HG02973 (cell line): ENCODE measurements around the gene TBX3.

ENCODE experiments used
- ATAC-seq: cut with Tn5 transposase; IDR thresholded peaks from one replicate; pipeline ENCODE4 v1.9.1; 2021; ENCODE audit warnings: moderate library complexity; ENCODE audit not compliant: unreplicated experiment

TBX3 gene

GRCh38 chr12:114697243-114697716 is 13.3 kb upstream of the TBX3 start:
- ATAC-seq = no peak

DNA sequence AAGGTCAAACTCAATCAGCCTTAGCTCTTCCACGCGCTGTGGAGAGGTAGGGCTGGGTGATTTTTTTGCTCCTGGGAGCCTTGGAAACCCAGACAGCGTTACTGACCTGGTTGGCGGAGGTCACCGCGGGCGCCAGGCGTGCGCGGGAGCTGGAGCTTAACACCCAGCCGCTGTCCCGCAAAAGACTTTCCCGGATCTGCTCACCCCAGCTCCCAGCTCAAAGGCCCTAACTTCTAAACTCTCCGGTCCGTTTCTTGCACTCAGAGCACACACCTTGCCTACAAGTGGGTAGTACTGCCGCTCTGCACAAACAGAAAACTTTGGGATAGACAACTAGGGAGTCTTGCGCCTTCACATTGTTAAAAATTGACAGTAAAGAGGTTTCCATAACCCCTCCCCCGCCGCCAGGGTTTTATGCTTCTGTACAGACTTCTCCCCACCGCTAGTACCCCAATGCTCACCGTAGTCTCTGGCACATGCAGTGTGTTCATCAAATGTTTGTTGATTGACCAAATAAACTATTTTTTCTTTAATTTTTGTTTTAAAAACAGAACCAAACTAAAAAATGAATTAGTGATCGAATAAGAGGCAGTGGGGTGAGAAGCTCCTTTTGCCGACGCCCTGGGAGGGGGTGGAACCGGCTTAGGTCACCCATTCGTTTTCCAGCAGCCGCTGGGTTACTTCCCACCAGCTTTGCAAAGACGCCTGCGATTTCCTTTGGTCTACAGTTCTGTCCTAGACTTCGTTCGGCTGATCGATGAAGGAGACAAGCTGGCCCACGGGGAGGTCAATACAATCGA is 12.7 kb upstream of the TBX3 start:
- ATAC-seq = no peak

GRCh38 chr12:114695305-114695592 is 11.3 kb upstream of the TBX3 start:
- no peak for ATAC-seq

- no peak for ATAC-seq
Measured at GRCh38 chr12:114694436-114695304, 10.7 kb upstream of the TBX3 start.

DNA sequence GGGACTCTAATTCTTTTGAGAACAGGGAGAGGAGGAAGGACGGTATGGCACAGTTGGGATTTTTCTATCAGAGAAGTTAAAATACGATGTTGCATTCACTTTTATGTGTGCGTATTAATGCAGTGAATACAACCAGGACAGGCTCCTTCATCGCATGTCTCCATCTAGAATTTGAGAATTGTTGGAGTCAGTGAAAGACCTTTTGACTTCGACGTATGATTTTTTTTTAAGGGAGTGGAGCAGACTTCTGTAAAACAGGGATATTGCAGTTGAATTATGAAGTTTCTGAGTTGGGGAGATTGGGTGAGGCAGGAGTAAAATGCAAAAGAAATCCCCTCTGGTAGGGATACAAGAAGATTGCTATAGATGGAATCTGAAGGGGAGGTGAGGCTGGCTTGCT is 9.6 kb upstream of the TBX3 start:
- ATAC-seq = no peak

DNA sequence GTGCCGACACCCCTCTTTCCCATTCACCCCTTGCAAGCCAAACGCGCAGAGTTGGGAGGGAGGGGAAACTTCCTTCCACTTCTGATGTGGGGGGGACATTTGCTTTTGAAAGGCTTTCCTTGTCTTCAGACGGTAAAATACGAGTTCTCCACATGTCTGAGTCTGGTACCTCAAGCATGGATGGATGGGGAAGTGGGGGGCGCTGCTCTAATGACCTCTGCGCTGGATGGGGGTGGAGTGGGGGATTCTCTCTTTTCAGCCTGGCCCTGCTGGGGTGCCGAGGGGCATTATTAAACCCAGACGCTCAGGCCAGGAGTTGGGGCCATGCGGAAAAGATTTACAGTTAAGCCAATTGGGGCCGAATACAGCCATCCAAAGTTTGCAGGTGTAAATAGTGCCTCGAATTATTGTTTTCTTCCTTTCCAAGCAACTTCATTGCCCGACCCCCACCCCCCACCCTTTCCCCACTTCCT is 9.1 kb upstream of the TBX3 start:
- no peak for ATAC-seq

DNA sequence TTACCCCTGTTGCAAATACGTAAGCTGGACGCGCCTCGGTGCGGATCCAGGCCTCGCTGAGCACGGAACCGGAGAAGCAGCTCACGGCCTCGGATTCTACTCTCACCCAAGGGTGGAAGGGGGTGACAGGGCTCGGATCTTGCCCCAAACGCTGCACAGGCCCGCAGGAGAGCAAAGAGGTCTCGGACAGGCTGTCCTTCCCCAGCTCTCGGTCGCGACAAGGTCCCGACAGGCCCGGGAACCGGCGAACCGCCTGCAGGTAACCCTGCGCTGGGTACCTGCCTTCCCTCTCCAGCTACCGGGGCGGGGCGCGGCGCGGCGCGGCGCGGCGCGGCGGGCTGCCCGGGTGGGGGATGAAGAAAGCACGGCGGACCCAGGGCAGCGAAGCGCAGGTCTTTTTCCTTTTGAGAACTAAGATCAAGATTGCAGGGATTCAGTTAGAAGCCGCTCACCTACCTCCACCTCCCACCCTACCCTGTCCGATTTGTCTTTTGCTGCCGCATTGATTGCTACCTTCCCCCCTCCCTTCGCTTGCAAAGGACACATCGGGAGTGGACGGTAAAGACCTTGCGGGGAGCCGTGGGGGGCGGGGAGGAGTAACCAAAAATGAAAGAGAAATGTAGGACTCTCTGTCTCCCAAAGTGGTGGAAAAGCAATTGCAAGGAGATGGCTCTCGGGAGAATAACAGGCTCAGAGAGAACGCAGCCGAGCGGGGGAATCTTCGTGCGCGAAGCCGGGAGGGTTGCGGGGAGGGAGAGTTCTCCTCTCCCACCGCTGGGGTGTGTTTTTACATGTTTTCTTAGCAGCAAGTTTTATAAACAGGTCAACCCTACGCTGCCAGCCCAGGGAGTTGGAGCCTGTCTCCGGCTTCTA is 8.4 kb upstream of the TBX3 start:
- no peak for ATAC-seq

DNA sequence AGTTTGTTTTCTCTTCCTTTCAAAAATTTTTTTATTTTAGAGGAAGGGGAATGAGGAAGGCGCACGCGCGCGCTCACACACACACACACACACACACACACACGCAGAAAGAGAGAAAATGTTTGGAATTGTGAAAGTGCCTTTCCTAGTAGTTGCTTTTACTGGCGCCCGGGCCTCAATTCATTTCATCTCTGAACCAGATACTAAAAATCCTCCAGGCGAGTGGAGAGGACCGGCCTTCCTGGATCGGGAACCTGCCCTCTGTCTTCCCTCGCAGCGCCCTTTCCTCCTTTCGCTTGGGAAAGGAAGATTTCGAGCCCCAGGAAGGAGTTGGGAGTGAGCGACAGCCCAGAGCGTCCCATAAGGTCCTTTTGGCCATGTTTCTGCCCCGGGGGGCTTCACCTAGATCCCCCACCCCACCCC is 7.8 kb upstream of the TBX3 start:
- ATAC-seq = no peak

DNA sequence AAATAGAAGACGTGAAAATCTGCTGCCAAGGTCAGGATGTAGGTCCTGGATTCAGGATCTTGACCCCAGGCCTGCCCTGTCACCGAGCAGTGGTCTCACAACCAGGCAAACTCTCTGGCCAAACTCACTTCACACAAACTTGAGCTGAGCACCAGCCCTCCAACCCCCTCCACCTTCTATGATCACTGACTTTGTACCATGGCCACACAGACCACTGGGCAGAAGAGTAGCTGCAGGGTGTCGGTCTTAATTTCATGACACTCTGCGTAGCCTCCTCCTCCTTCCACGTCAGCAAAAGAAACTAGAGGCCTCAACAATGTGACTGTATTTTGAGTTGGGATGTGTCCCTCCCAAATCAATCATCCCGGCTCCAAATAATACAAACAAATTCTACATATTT is 7.2 kb upstream of the TBX3 start:
- no peak for ATAC-seq

DNA sequence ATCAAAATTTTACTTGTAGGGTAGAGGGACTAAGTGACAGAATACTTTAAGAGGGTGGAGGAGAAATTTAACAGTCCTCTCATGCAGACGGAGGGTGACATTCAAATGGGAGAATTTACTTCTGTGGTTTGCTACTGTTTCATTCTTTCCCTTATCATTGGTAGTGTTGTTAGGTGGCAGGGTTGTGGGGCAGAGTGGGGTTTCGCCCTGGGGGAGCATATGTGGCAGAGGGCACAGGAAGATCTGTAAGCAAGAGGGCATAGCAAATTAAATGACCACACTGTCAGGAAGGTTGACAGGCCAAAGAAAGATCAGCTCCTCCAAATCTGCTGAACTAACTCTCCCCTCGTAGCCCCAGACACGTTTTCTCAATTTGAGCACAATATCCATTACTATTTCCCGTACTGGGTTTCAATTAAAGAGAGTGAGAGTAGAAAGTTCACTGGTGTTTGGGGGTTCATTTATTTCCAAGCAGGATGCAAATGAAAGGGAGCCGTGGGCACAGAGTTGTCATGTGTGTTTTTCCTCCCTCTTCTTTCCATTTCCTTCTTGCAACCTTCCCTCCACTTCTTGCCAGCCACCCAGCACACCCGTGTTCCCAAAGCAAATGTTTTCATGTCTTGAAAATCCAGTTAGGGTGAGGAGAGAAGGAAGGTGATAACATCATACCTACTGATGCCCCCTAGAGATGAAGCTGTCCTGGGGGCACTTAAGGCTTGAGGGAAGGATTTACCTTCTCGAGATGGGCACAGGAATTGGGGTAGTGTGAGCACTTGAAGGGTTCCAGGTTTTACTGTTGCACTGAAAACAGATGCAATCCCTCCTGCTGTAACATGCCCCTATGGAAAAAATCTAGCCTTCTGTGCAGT is 6.5 kb upstream of the TBX3 start:
- ATAC-seq = no peak

DNA sequence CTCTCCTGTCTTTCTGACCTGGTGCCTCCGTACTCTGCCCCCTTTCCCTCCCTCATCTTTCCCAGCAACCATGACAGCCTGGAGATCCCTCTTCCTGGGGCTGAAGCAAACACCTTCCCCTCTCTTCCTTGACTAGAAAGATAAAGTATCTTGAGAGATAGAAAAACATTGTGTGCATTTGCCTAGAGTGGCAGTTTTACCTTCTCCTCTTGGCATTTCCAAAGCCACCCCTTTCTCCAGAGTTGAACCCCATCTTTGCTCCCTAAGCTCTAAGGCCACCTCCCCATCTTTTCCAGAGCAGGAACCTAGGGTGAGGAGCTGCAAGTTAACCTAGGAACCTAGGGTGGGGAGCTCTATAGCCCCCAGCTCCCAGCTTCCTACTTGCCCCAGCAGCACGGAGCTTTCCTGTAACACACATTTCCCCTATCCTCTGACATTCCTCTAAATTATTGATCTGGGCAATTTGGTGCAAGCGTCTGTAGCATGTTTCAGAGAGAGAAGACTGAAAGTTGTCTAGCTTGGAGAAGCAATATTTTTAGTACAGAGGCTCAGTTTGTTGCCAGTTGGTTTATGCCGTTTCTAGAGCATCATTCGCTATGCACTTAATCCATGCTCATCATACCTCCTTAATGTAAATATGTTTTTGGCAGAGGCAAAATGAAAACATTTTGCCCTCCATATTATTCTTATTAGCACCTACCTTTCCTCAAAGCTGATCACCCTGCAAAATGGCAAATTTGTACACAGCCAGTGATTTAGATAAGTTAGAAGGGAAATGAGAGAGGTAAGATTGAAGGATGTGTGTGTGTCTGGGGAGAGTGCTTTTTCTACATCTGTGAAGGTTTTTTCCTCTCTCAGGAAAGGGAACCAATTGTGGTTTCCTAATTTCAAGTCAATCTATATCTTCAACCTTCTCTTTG is 5.4 kb upstream of the TBX3 start:
- ATAC-seq = no peak

DNA sequence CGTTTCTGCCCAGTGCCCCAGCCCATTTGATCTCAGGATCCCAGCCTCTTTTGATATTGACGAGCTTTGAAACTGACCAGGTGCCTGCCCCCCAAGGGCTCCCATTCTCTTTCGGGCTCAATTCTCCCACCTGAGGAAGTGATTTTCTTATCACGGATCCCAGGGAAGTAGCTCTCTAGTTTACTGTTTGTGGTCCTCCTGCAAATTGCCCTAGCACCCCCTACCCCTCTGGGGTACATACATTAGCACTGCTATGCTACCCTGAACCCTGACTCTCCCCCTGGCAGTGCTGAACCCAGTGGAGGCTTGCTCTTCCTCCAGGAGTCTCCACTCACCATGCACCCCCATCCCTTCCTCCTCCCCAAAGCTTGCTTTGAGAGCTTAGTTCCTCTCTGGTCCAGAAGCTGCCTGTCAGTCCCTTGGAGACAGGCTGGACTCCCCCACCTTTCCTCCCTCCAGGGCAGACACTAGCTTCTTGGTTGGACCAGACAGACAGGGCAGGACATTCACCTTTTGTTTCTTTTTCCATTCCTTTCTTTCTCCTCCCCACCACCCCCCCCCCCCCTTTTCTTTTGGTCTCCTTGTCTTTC is 4.4 kb upstream of the TBX3 start:
- ATAC-seq = no peak

DNA sequence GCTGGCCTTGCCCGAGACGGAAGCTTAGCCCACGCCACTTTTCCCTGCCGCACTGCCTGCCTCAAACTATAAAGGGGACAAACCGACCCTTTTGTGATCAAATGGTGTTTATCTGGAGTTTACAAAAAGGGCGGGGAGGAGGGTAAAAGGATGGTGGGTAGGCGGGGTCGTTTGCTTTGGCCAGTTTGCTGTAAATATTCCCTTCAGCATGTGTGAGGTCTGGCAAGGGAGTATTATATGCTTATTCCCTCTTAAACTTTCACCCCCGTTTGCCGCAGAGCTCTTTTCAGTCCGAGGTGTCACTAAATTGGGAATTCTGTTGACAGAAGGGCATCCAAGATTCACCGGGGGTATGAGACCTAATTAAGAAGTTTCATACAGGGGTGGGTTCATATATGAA is 3.8 kb upstream of the TBX3 start:
- ATAC-seq = no peak

DNA sequence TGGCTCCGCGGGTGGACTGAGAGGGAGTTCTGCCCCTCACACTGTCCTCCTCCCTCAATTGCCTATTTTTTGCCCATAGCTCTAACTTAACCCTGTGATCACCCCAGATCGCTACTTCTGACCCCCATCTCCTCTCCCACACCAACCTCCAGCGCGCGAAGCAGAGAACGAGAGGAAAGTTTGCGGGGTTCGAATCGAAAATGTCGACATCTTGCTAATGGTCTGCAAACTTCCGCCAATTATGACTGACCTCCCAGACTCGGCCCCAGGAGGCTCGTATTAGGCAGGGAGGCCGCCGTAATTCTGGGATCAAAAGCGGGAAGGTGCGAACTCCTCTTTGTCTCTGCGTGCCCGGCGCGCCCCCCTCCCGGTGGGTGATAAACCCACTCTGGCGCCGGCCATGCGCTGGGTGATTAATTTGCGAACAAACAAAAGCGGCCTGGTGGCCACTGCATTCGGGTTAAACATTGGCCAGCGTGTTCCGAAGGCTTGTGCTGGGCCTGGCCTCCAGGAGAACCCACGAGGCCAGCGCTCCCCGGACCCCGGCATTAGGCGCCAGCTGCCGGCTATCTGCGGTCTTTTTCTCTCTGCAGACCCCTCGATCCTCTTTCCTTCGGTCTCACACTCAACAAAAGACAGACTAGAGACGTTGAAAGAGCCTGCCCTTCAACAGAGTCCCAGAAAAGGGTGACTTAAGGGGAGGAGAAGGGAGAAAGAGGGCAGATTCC is 3.0 kb upstream of the TBX3 start:
- ATAC-seq = no peak

DNA sequence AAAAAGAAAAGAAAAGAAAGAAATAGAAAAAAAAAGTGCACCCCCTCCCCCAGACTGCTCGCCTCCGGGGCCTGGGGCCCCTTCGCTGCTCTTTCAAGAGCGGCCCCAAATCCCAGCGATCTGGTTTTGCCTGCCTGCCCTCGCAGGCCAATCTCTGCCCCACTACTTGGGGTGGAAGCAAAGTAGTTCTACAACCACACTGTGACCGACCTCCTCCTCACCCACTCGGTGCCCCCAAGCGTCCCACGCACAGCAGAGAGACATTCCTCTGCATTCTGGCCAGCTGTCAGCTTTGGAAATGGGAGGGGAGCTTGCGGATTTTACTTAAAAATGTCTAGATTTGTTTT is 2.4 kb upstream of the TBX3 start:
- ATAC-seq = no peak

DNA sequence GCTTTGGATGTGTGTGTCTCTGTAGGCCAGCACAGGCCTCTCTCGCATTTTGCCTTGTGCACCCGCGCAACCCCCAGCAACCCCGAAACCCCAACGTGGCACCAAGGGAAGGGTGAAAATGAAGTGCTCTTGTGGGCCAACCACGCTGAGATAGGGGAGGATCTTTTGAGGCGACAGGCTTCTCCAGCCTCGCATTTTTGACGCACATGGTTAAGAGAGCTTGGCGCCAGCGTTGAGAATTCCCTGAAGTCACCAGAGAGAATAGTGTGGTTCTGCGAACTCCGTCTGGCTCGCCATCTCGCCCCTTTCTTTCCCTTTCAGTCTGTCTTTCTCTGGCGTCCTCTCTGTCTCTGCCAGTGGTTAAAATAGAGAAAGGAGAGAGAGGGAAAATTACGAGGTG is 1.9 kb upstream of the TBX3 start:
- no peak for ATAC-seq

DNA sequence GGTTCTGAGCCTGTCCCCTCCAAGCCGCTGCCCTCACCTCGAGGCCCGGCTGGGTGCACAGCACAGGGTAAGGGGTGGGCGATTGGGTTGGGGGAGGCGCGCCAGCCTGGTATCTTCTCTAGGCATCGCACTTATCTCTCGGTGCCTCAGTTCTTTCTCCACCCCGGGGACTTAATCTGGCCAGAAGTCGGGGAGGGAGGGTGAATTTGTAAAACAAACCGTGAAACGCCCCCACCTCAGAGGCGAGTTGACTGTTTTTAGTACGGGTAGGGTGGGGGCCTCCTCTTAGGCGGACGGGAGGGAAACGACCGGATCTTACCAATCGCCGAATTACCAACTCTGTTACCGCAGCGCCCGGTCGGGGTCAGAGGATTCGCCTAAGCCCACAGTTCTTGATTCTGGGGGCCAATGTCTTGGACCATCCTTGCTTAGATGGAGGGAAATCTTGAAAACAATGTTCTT is 1.4 kb upstream of the TBX3 start:
- ATAC-seq = no peak

GRCh38 chr12:114684870-114685273 is 897 bp upstream of the TBX3 start:
- no peak for ATAC-seq
